Caco-2 (cell line): Measurements from ENCODE around the gene OR2V1. TPM values are rescaled to one million over a fixed set of nuclear protein-coding genes. Genes with fewer than 3 reads are reported as not detected.
"Not testable (repeated sequence)": the region's sequence is repeated elsewhere in the genome, so short reads cannot be mapped to it uniquely, and the experiment has no call there.

Source experiments
- BruUV-seq: library from RNA; stranded (reverse); fragments of 400-500 nt; replicated peaks from 2 replicates; lab custom pipeline; 2021; lab: Mats Ljungman, UMichigan
- CTCF ChIA-PET: fragments of 300-600 bp; sonication (Branson Sonifier 250); formaldehyde crosslinking; loops from one replicate; lab custom pipeline; 2022; ENCODE audit warnings: antibody characterized with exemption; lab: Charles Lee
- POLR2A ChIA-PET: fragments of 300-600 bp; sonication (Branson Sonifier 250); formaldehyde crosslinking; loops from one replicate; lab custom pipeline; 2022; ENCODE audit warnings: antibody characterized with exemption; lab: Charles Lee
- DNase-seq, 2 experiments: peaks; one replicate each; pipeline versions ENCODE4 v3.0.0 to v3.0.0-alpha.2; 2020 to 2022
- H3K27me3 ChIP-seq: replicated peaks from 2 replicates; pipeline ENCODE4 v1.6.0; 2011; ENCODE audit warnings: low read length; ENCODE audit not compliant: control insufficient read depth, insufficient read depth
- H3K36me3 ChIP-seq: 2 replicates; pipeline ENCODE4 v1.5.1; 2011; ENCODE audit warnings: low read length; ENCODE audit not compliant: control insufficient read depth, insufficient read depth
- H3K4me1 ChIP-seq: fragments of 250-450 bp; sonication (Bioruptor Pico); 2 replicates; pipeline ENCODE4 v1.5.1; 2020; ENCODE audit warnings: mild to moderate bottlenecking
- H3K4me3 ChIP-seq: 2 replicates; pipeline ENCODE4 v1.5.1; 2011; ENCODE audit warnings: low read depth, mild to moderate bottlenecking, control low read depth, low read length
- H3K9me3 ChIP-seq: fragments of 250-450 bp; sonication (Bioruptor Pico); 2 replicates; pipeline ENCODE4 v1.5.1; 2020; ENCODE audit warnings: mild to moderate bottlenecking, moderate library complexity
- H3K27ac Mint-ChIP-seq: one replicate; pipeline ENCODE4 v1.8.0; 2022; ENCODE audit warnings: mixed read lengths; ENCODE audit not compliant: unreplicated experiment
- H3K27me3 Mint-ChIP-seq: one replicate; pipeline ENCODE4 v1.8.0; 2022; ENCODE audit warnings: mixed read lengths; ENCODE audit not compliant: insufficient read depth, unreplicated experiment
- H3K36me3 Mint-ChIP-seq: one replicate; pipeline ENCODE4 v1.8.0; 2022; ENCODE audit warnings: mild to moderate bottlenecking, mixed read lengths; ENCODE audit not compliant: insufficient read depth, unreplicated experiment
- H3K4me1 Mint-ChIP-seq: one replicate; pipeline ENCODE4 v1.8.0; 2022; ENCODE audit warnings: low read depth, mixed read lengths; ENCODE audit not compliant: unreplicated experiment
- H3K4me3 Mint-ChIP-seq: one replicate; pipeline ENCODE4 v1.8.0; 2022; ENCODE audit warnings: mild to moderate bottlenecking, moderate library complexity, mixed read lengths; ENCODE audit not compliant: unreplicated experiment
- H3K9me3 Mint-ChIP-seq: one replicate; pipeline ENCODE4 v1.8.0; 2022; ENCODE audit warnings: mixed read lengths; ENCODE audit not compliant: unreplicated experiment
- CTCF ChIP-seq, 2 experiments: fragments of 200-600 bp in 1 of 2; IDR thresholded peaks; 1 replicate in 1 of 2; 2 replicates in 1 of 2; pipeline versions ENCODE4 v1.5.1 to v1.8.0; 2011 to 2022; ENCODE audit warnings: antibody characterized with exemption in 1 of 2, control low read depth in 1 of 2, inconsistent platforms in 1 of 2, low read depth in 1 of 2, low read length in 1 of 2, mild to moderate bottlenecking in 1 of 2, moderate library complexity in 1 of 2; ENCODE audit not compliant: insufficient read depth in 1 of 2, severe bottlenecking in 1 of 2, unreplicated experiment in 1 of 2
- intact Hi-C: fragments of 100-400 bp; cut with micrococcal nuclease; formaldehyde crosslinking; loops from one replicate; pipeline ENCODE4 v1.10.0; 2022; ENCODE audit not compliant: unreplicated experiment
- total RNA-seq: library from RNA; stranded (reverse); gene quantifications from 2 replicates; pipeline ENCODE4 v1.2.3, GENCODE V29; 2022

The OR2V1 gene
- total RNA-seq, 1 experiment from 2014 or later = not detected

- no peak overlapping the region for H3K4me3 Mint-ChIP-seq
- peaks cover 6% of the 10 kb centered on the region for H3K4me1 Mint-ChIP-seq
- ChIA-PET CTCF (no interaction called here), POLR2A (no interaction called here)
- no TSS peak for BruUV-seq
- H3K27ac Mint-ChIP-seq = no peak overlapping the region
- TF ChIP-seq CTCF (IDR thresholded peaks at IDR 0.05; ENCODE audit: insufficient read depth in 1 of 2, low read depth in 1 of 2, low read length in 1 of 2, severe bottlenecking in 1 of 2, unreplicated experiment in 1 of 2) = no peak
- Histone ChIP-seq H3K4me1 (no peaks in the 10 kb centered on the region), H3K4me3 (no peak overlapping the region), H3K27me3 (no peaks in the 10 kb centered on the region; the same call in 1 of the 2 replicates), H3K36me3 (no peaks in the 10 kb centered on the region), H3K9me3 (no peaks in the 10 kb centered on the region)
- H3K36me3 Mint-ChIP-seq = no peaks in the 10 kb centered on the region
- intact Hi-C loops = loop anchor here (5.0 kb wide), 1 partner anchor 241 kb away; no protein-coding TSS in a partner anchor
- H3K27me3 Mint-ChIP-seq = peaks cover 6% of the 10 kb centered on the region
- DNase-seq = no peak
- no peaks in the 10 kb centered on the region for H3K9me3 Mint-ChIP-seq
Observed at GRCh38 chr5:181108578-181109165, 22.3 kb downstream of the OR2V1 start.

- POLR2A ChIA-PET = no interaction called here
- BruUV-seq = no TSS peak
- no peak for DNase-seq
- intact Hi-C loops = loop anchor here (5.0 kb wide), 1 partner anchor 240 kb away; no protein-coding TSS in a partner anchor
- Mint-ChIP-seq H3K9me3 (no peaks in the 10 kb centered on the region), H3K36me3 (no peaks in the 10 kb centered on the region), H3K27me3 (peaks cover 6% of the 10 kb centered on the region), H3K4me1 (peaks cover 6% of the 10 kb centered on the region), H3K4me3 (no peak overlapping the region), H3K27ac (no peak overlapping the region)
- H3K27me3 ChIP-seq = no peaks in the 10 kb centered on the region; the same call in 1 of the 2 replicates
- H3K9me3 ChIP-seq = no peaks in the 10 kb centered on the region
- no peak for TF ChIP-seq CTCF (IDR thresholded peaks at IDR 0.05; ENCODE audit: insufficient read depth in 1 of 2, low read depth in 1 of 2, low read length in 1 of 2, severe bottlenecking in 1 of 2, unreplicated experiment in 1 of 2)
- H3K4me1 ChIP-seq = no peaks in the 10 kb centered on the region
- CTCF ChIA-PET = no interaction called here
- no peaks in the 10 kb centered on the region for H3K36me3 ChIP-seq
- no peak overlapping the region for H3K4me3 ChIP-seq
Observed at GRCh38 chr5:181107699-181108098, 23.3 kb downstream of the OR2V1 start.

GRCh38 chr5:181105391-181106025 is 25.5 kb downstream of the OR2V1 start:
- H3K27ac Mint-ChIP-seq = no peak overlapping the region
- no peak overlapping the region for H3K4me3 ChIP-seq
- intact Hi-C loops = loop anchor here (5.0 kb wide), 1 partner anchor 238 kb away; no protein-coding TSS in a partner anchor
- no peaks in the 10 kb centered on the region for H3K36me3 ChIP-seq
- H3K27me3 ChIP-seq = no peaks in the 10 kb centered on the region; the same call in 1 of the 2 replicates
- no peaks in the 10 kb centered on the region for H3K36me3 Mint-ChIP-seq
- no peaks in the 10 kb centered on the region for H3K4me1 ChIP-seq
- BruUV-seq = no TSS peak
- H3K4me3 Mint-ChIP-seq = no peak overlapping the region
- no peaks in the 10 kb centered on the region for H3K9me3 ChIP-seq
- DNase-seq = no peak
- H3K27me3 Mint-ChIP-seq = peaks cover 6% of the 10 kb centered on the region
- H3K9me3 Mint-ChIP-seq = no peaks in the 10 kb centered on the region
- no peak for TF ChIP-seq CTCF (IDR thresholded peaks at IDR 0.05; ENCODE audit: insufficient read depth in 1 of 2, low read depth in 1 of 2, low read length in 1 of 2, severe bottlenecking in 1 of 2, unreplicated experiment in 1 of 2)
- H3K4me1 Mint-ChIP-seq = peaks cover 6% of the 10 kb centered on the region
- CTCF ChIA-PET = no interaction called here
- POLR2A ChIA-PET = no interaction called here

- H3K36me3 Mint-ChIP-seq, H3K9me3 ChIP-seq, H3K4me1 ChIP-seq, H3K4me3 ChIP-seq, H3K4me1 Mint-ChIP-seq, H3K27me3 ChIP-seq, H3K4me3 Mint-ChIP-seq, H3K27me3 Mint-ChIP-seq, DNase-seq, BruUV-seq, CTCF ChIA-PET, POLR2A ChIA-PET, H3K9me3 Mint-ChIP-seq, H3K27ac Mint-ChIP-seq, H3K36me3 ChIP-seq: not testable (repeated sequence)
- intact Hi-C loops = loop anchor here (5.0 kb wide), 1 partner anchor 237 kb away; no protein-coding TSS in a partner anchor
Observed at GRCh38 chr5:181104606-181105390, 26.2 kb downstream of the OR2V1 start.
